Activated naive CD8-positive, alpha-beta T cell treated with anti-CD3 and anti-CD28 coated beads, Interleukin-2, amount 50 U/mL, for 24 hours (primary cell): ENCODE results near the gene TRIM39.

Experiments used
- ATAC-seq: fragments of 150-1000 bp; cut with Tn5 transposase; one replicate; pipeline ENCODE4 v1.10.0; 2021
- DNase-seq: peaks from one replicate; pipeline ENCODE4 v3.0.0; 2021
- H3K27ac Mint-ChIP-seq: one replicate; pipeline ENCODE4 v1.8.0; 2021; ENCODE audit warnings: mild to moderate bottlenecking, mixed read lengths
- H3K27me3 Mint-ChIP-seq: one replicate; pipeline ENCODE4 v1.8.0; 2021; ENCODE audit warnings: mixed read lengths
- H3K36me3 Mint-ChIP-seq: one replicate; pipeline ENCODE4 v1.8.0; 2021; ENCODE audit warnings: low read depth, mixed read lengths
- H3K4me1 Mint-ChIP-seq: one replicate; pipeline ENCODE4 v1.8.0; 2021; ENCODE audit warnings: mixed read lengths
- H3K4me3 Mint-ChIP-seq: one replicate; pipeline ENCODE4 v1.8.0; 2021; ENCODE audit warnings: mild to moderate bottlenecking, moderate library complexity, mixed read lengths
- H3K9me3 Mint-ChIP-seq: one replicate; pipeline ENCODE4 v1.8.0; 2021; ENCODE audit warnings: mixed read lengths

The TRIM39 gene

DNA sequence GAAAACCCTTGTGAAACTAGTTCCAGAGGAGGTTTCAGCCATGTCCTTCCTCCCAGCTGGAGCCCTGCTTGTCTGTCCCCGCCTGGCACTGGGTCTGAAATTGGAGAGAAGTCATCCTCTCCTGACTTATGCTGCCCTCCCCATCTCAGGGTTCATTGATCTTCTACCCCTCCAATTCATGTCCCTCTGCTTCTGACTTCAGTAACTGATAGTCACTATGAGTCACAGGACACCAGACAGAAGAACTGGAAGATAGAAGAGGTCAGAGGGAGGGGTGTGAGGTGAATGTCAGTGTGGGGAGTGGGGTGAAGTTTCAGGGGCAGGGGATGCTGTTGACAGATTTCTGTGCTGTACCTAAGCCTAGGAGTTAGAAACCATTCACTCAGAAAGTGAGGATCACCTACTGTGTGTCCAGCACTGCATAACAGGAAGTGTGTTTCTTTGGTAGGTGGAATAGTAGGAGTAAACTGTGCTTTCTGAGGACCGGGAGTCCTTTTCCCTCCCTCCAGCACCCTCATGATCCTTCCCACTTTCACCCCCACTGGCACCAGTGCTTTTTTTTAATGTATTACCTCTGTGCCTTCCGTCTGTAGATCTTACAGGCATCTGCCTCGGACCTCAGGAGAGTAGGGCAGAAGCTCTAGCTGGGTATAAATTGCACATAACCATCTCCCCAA is 17.6 kb downstream of the TRIM39 start:
- Mint-ChIP-seq H3K4me1 (peaks cover 40% of the 10 kb centered on the region), H3K9me3 (no peaks in the 10 kb centered on the region), H3K27me3 (no peaks in the 10 kb centered on the region), H3K36me3 (peaks cover 19% of the 10 kb centered on the region), H3K4me3 (peak overlapping the region; percentile 86), H3K27ac (peak overlapping the region; percentile 84)
- DNase-seq (no peak), ATAC-seq (peak; percentile 21)

DNA sequence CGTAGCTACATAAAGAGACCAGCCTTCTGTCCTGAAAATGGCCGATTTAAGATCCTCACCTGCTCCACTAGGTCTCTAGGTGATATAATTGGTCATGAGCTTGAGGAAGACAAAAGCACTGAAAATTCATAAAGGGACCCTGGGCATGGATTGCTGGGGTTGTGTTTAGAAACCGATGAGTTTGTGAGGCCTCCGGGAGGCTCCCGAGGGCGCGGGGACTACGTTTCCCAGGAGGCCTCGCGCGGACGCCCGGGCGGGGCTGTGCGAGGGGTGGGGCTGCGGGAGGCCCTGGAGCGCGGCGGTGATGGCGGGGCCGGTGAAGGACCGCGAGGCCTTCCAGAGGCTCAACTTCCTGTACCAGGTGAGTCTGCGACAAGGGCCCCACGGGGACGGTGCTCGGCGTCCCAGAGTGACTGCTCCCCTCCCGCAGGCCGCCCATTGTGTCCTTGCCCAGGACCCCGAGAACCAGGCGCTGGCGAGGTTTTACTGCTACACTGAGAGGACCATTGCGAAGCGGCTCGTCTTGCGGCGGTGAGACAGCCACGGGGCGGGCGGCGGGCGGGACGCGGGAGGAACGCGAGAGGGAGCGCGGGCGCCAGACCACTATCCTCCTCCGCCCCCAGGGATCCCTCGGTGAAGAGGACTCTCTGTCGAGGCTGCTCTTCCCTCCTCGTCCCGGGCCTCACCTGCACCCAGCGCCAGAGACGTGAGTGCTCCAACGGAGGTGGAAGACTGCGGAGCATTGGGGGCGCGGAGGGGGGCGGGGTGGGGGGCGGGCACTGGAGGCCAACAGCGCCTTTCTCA is 18.3 kb downstream of the TRIM39 start, which contains the start of gene RPP21:
RPP21 (plus strand) TSS at position 289 of the 804 bp plus-strand sequence; CDS start at position 305, 16 bp downstream.
- DNase-seq (peak; percentile 94), ATAC-seq (peak; percentile 98)
- Mint-ChIP-seq H3K9me3 (no peaks in the 10 kb centered on the region), H3K4me3 (peak within 1 kb of the TSS; percentile 86), H3K27me3 (no peaks in the 10 kb centered on the region), H3K4me1 (peaks cover 44% of the 10 kb centered on the region), H3K27ac (peak within 1 kb of the TSS; percentile 84), H3K36me3 (peaks cover 13% of the 10 kb centered on the region)

DNA sequence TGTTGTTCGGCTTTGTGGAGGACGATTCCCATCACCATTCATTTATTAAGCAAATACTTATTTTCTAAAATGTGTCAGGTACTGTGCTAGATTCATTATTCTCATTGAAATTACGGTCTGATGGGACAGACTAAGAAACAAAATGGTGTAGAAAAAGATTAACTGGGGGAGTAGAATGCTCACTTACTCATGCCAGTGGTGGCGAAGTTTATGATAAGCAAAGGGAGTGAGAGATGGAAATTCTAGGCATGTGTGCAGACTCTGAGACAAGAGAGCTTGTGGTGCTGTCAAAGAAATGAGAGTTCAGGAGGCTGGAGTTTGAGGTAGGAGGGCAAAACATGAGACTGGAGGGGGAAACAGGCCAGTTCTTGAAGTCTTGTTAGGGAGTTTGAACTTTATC is 19.1 kb downstream of the TRIM39 start:
- H3K4me3 Mint-ChIP-seq, result peak overlapping the region; percentile 86
- no peak for ATAC-seq
- peaks cover 40% of the 10 kb centered on the region for H3K4me1 Mint-ChIP-seq
- H3K9me3 Mint-ChIP-seq, result no peaks in the 10 kb centered on the region
- H3K36me3 Mint-ChIP-seq, result peaks cover 10% of the 10 kb centered on the region
- peak overlapping the region; percentile 50 for H3K27ac Mint-ChIP-seq
- no peak for DNase-seq
- H3K27me3 Mint-ChIP-seq, result no peaks in the 10 kb centered on the region

DNA sequence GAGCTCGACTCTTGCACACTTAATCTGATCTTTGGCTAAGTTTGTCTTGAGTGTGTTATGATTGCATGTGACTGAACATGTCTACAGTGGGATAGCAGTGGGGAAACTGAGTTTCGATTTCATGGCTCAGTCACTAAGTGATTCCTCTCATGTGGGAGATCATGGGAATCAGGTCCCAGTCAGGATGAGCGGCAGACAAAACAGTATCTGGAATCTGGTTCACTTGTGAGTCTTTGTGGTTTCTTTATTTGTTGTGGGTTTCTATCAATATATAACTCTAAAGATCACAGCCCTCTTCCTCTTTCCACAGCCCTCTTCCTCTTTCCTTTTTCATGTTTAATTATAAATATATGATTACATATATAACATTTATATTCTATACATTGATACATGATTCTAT is 22.2 kb downstream of the TRIM39 start:
- Mint-ChIP-seq H3K4me1 (peaks cover 41% of the 10 kb centered on the region), H3K9me3 (no peaks in the 10 kb centered on the region), H3K36me3 (peaks cover 5% of the 10 kb centered on the region), H3K27ac (no peak overlapping the region), H3K4me3 (no peak overlapping the region), H3K27me3 (peaks cover 9% of the 10 kb centered on the region)
- DNase-seq, result no peak
- no peak for ATAC-seq

DNA sequence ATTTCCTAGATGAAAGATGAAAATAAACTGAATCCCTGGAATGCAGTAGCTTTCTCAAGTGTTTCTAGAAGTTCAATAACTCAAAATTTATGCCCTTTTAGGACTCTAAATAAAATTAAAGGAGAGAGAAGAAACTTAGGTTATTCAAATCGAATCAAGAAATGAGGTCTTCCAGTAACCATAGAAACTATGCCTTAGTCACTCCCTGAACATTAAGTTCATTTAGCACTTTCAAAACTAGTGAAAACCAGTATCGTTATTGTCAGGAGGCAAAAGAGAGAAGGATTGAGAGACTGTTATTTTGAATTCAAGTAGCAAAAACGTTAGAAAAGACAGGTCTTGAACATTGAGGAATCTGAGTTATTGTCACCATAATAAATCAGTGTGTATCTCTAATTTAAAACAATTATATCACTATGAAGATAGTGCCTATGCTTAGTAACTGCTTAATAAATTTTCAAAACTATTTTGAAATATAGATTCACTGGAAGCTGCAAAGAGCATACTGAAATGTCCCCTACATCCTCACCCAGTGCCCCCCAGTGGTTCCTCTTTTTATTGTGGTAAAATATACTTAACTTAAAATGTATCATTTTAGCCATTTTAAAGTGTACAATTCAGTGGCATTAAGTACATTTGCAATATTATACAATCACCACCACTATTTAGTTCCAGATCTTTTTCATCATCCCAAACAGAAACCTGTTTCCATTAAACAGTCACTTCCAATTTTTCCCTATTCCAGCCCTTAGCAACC is 22.9 kb downstream of the TRIM39 start:
- ATAC-seq, result no peak

DNA sequence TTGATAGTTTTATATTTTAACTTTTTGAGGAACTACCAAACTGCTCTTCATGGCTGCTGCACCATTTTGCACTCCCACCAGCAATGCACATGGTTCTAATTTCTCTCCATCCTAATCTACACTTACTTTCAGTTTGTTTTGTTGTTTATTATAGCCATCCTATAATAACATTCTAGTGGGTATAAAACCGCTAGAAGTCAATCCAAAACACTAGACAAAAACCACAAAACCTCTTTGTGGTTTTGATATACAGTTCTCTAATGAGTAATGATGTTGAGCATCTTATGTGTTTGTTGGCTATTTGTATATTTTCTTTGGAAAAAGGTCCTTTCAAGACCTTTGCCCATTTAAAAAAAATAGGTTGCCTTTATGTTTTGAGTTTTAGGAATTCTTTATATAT is 23.8 kb downstream of the TRIM39 start:
- no peak overlapping the region for H3K27ac Mint-ChIP-seq
- no peaks in the 10 kb centered on the region for H3K9me3 Mint-ChIP-seq
- H3K4me3 Mint-ChIP-seq, result no peak overlapping the region
- H3K36me3 Mint-ChIP-seq, result peaks cover 5% of the 10 kb centered on the region
- ATAC-seq (peak; percentile 23), DNase-seq (no peak)
- peaks cover 31% of the 10 kb centered on the region for H3K4me1 Mint-ChIP-seq
- peaks cover 13% of the 10 kb centered on the region for H3K27me3 Mint-ChIP-seq

More for the DNA sequence above, 22.9 kb downstream of the TRIM39 start:
- Mint-ChIP-seq H3K4me1 (peaks cover 34% of the 10 kb centered on the region), H3K9me3 (no peaks in the 10 kb centered on the region), H3K27me3 (peaks cover 9% of the 10 kb centered on the region), H3K27ac (no peak overlapping the region), H3K4me3 (no peak overlapping the region), H3K36me3 (peaks cover 5% of the 10 kb centered on the region)
- DNase-seq, result no peak

DNA sequence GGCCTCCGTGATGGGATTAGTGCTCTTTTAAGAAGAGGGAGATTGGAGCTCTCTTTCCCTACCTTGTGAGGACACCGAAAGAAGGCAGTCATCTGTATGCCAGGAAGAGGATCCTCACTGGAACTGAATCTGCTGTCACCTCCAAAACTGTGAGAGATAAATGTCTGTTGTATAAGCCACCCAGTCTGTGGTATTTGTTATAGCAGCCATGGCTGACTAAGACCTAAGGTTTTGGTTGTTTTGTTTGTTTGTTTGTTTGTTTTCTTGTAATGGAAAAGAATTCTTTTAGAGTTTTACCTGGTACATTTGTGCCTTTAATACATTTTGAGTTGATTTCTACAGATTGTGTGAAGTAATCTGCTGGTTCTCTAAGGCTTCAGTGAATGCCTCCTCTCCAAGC is 25.8 kb downstream of the TRIM39 start:
- no peaks in the 10 kb centered on the region for H3K9me3 Mint-ChIP-seq

DNA sequence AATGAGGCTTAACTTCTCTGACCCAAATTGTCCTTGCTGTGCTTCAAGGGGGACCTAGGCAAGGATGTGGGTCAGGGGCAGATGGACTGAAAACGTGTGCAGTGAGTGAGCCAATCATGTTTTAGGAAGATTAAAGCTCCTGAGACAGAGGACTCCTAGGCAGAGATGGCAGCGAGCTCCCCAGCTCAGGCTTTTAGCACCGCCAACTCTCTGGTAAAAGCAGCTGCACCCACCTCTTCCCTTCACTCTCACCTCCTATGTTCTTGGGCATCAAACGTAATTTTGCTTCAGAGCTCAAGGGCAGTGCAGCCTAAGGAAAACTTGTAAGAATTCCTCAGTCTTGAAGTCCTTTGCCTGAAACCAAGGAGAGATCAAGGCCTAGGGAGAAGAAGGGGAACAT is 28.6 kb downstream of the TRIM39 start:
- ATAC-seq (no peak), DNase-seq (no peak)
- Mint-ChIP-seq H3K4me1 (peaks cover 10% of the 10 kb centered on the region), H3K9me3 (no peaks in the 10 kb centered on the region), H3K27ac (no peak overlapping the region), H3K27me3 (peaks cover 44% of the 10 kb centered on the region), H3K36me3 (no peaks in the 10 kb centered on the region), H3K4me3 (no peak overlapping the region)

More for the DNA sequence above, 25.8 kb downstream of the TRIM39 start:
- Mint-ChIP-seq H3K4me3 (no peak overlapping the region), H3K4me1 (peaks cover 23% of the 10 kb centered on the region), H3K27ac (no peak overlapping the region), H3K27me3 (peaks cover 23% of the 10 kb centered on the region), H3K36me3 (no peaks in the 10 kb centered on the region)
- ATAC-seq (no peak), DNase-seq (no peak)

DNA sequence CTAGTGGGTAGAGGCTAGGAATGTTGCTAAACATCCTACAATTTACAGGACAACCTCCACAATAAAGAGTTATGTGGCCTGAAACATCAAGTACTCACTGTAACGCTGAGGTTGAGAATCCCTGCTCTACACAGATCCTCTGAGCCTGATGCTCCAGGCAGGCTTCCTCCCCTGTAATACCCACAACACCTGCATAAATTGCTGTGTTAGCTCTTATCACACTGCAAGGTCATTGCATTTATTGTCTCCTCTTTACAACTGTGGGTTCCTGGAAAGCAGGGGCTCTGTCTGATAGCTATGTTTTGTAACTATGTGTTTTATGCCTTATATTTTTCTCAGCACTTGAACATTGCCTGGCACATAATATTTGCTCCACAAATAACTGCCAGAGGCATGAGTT is 29.8 kb downstream of the TRIM39 start:
- Mint-ChIP-seq H3K27ac (no peak overlapping the region), H3K4me1 (peaks cover 8% of the 10 kb centered on the region), H3K27me3 (peaks cover 53% of the 10 kb centered on the region), H3K9me3 (no peaks in the 10 kb centered on the region), H3K4me3 (no peak overlapping the region), H3K36me3 (no peaks in the 10 kb centered on the region)
- DNase-seq (no peak), ATAC-seq (no peak)

DNA sequence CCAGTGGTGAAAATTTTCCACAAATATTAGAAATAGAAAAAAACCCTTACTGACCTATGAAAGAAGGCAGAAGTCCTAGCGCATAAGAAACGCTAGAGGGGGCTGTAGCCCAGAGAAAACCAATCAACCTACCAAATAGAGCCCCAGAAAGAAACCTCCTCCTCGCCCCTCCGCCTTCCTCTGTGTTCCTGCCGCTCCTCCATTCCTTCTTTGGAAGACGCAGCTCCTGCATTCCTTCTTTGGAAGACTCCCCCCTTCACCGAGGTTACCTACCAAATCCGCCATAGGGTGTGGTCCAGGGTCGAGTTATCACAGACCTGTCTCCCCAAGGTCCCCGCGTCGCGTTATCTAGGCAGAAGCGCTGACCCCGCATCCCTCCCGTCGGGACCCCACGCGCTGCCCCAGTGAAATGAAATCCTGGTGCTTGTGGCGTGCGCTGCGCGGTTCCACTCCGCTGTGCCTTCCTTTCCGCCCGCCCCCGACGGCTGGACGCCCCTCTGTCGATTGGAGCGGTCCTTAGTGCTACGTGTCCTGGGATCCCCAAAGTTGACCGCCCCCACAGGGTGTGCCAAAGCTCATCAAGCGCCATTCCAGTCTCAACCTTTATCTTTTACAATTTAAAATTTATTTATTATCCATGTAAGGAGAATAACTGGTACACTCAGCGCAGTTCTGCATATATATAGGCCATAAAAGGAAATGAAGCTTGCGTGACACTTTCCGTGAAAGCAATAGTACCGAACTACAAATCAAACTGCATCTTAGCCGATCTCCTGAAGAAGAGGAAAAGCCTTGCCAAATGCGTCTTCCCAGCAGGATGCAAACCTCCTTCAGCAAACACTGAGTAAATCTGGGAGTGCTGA is 31.2 kb downstream of the TRIM39 start:
- Mint-ChIP-seq H3K27me3 (peaks cover 53% of the 10 kb centered on the region), H3K4me1 (peaks cover 4% of the 10 kb centered on the region), H3K36me3 (no peaks in the 10 kb centered on the region), H3K27ac (no peak overlapping the region), H3K4me3 (peak overlapping the region; percentile 78), H3K9me3 (peaks cover 4% of the 10 kb centered on the region)
- DNase-seq (peak; percentile 52), ATAC-seq (peak; percentile 52)

DNA sequence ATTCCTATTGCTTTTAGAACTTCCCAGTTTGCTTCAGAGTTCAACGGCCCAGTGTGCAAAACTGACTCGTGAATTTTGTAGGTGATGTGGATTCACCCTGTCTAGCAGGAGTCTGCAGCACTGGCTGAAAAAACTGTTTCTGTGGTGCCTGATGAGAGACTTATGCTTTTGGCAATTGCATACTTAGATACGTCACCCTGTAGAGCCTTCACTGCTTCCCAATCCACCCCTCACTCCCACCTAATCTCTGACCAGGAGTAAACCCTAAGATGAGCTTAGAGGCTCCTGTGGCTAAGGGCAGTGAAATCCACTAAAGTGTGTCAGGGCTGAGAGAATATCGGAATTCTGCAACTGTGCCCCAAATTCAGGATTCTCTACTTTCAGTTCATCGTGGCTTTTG is 32.5 kb downstream of the TRIM39 start:
- Mint-ChIP-seq H3K9me3 (peaks cover 4% of the 10 kb centered on the region), H3K4me1 (peaks cover 4% of the 10 kb centered on the region), H3K27ac (no peak overlapping the region), H3K27me3 (peaks cover 59% of the 10 kb centered on the region), H3K4me3 (no peak overlapping the region), H3K36me3 (no peaks in the 10 kb centered on the region)
- DNase-seq, result no peak
- no peak for ATAC-seq

DNA sequence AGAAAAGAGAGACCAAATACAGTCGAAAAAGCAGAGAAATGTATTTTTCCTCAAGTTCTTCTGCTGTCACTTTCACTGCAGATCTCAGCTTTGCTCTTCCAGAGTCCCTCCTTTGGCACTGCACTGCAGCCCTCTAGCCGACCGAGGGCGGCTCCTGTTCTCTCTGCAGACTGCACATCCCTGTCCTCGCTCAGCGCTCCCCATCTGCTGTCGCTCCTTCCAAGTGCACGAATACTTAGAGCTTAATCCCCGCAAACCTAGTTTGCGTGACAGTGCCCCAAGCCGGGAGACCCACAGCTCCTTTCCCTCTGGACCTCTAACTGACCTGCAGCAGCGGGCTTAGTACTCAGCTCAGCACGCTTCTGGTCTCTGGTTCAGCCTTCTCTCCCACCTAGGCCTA is 33.4 kb downstream of the TRIM39 start:
- DNase-seq (no peak), ATAC-seq (no peak)
- Mint-ChIP-seq H3K9me3 (peaks cover 4% of the 10 kb centered on the region), H3K36me3 (no peaks in the 10 kb centered on the region), H3K27me3 (peaks cover 63% of the 10 kb centered on the region), H3K4me3 (no peak overlapping the region), H3K4me1 (peaks cover 4% of the 10 kb centered on the region), H3K27ac (no peak overlapping the region)

DNA sequence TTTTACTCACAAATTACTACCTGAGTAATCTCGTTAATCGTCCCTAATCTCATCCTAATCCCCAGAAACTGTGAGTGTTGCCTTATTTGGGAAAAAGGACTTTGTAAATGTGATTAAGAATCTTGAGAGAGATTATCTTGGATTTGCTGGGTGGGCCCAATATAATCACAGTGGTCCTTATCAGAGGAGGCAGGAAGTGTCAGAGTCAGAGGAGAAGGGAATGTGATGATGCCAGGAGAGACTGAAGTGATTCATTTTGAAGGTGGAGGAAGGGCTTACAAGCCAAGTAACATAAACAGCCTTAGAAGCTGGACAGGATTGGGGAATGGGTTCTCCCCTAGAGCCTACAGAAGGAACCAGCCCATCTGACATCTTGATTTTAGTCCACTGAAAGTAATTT is 34.9 kb downstream of the TRIM39 start:
- no peaks in the 10 kb centered on the region for H3K36me3 Mint-ChIP-seq
- ATAC-seq (no peak), DNase-seq (no peak)
- H3K4me1 Mint-ChIP-seq, result peaks cover 4% of the 10 kb centered on the region
- peaks cover 4% of the 10 kb centered on the region for H3K9me3 Mint-ChIP-seq
- no peak overlapping the region for H3K4me3 Mint-ChIP-seq
- H3K27ac Mint-ChIP-seq, result no peak overlapping the region
- H3K27me3 Mint-ChIP-seq, result peaks cover 72% of the 10 kb centered on the region

DNA sequence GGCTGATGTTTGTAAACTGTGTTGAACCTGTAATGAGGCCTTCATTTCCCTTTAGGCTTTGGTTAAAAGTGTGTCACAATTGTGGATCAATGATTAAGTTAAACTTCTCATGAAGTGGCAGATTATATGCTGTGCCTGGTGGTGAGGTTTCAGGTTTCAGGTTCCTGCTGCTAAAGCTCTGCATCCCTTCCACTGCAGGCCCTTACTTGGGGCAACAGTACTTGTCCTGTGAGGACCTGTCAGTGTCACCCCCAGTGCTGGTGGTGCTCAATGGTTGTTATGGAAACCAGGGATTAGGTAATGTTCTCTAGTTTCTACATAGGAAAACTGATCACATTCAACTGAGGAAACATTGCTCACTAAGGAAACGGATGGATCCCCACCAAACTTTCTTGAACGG is 36.7 kb downstream of the TRIM39 start:
- peaks cover 4% of the 10 kb centered on the region for H3K9me3 Mint-ChIP-seq
- no peak overlapping the region for H3K4me3 Mint-ChIP-seq
- H3K36me3 Mint-ChIP-seq, result no peaks in the 10 kb centered on the region
- no peak overlapping the region for H3K27ac Mint-ChIP-seq
- peaks cover 62% of the 10 kb centered on the region for H3K27me3 Mint-ChIP-seq
- no peak for ATAC-seq
- H3K4me1 Mint-ChIP-seq, result no peaks in the 10 kb centered on the region
- no peak for DNase-seq
